OCI-LY7 (cell line): Measurements from ENCODE around the gene MYO16. TPM values are rescaled to one million over a fixed set of nuclear protein-coding genes. Genes with fewer than 3 reads are reported as not detected.
"Not testable (repeated sequence)": the region's sequence is repeated elsewhere in the genome, so short reads cannot be mapped to it uniquely, and the experiment has no call there.

ENCODE experiments used
- BruUV-seq: library from RNA; stranded (reverse); fragments of 400-500 nt; replicated peaks from 2 replicates; lab custom pipeline; 2021; lab: Mats Ljungman, UMichigan
- CTCF ChIA-PET: fragments of 300-600 bp; sonication (Branson Sonifier 250); formaldehyde crosslinking; loops from one replicate; lab custom pipeline; 2022; ENCODE audit warnings: antibody characterized with exemption; ENCODE audit not compliant: unreplicated experiment; lab: Charles Lee
- POLR2A ChIA-PET: fragments of 300-600 bp; sonication (Branson Sonifier 250); formaldehyde crosslinking; loops from one replicate; lab custom pipeline; 2022; ENCODE audit warnings: antibody characterized with exemption; lab: Charles Lee
- DNase-seq: peaks from one replicate; pipeline ENCODE4 v3.0.0-alpha.2; 2015; ENCODE audit warnings: low spot score
- H2AFZ ChIP-seq: fragments of 200-600 bp; sonication (generic), shearing (Covaris generic); 2 replicates; pipeline ENCODE4 v1.6.1; 2014; ENCODE audit warnings: mild to moderate bottlenecking, antibody characterized with exemption, low read length, moderate library complexity
- H3K27ac ChIP-seq: fragments of 200-600 bp; sonication (generic); 2 replicates; pipeline ENCODE4 v1.5.1; 2014; ENCODE audit warnings: mixed run types, low read depth, mild to moderate bottlenecking, moderate library complexity, low read length, inconsistent platforms; ENCODE audit not compliant: poor library complexity, severe bottlenecking
- H3K36me3 ChIP-seq: fragments of 200-600 bp; sonication (generic); 2 replicates; pipeline ENCODE4 v1.6.1; 2014; ENCODE audit warnings: mild to moderate bottlenecking, antibody characterized with exemption, low read length, moderate library complexity, mixed read lengths; ENCODE audit not compliant: insufficient read depth
- H3K4me1 ChIP-seq: fragments of 200-600 bp; sonication (generic); 2 replicates; pipeline ENCODE4 v1.5.1; 2014; ENCODE audit warnings: mild to moderate bottlenecking, low read length; ENCODE audit not compliant: insufficient read depth, poor library complexity, severe bottlenecking
- H3K4me2 ChIP-seq: fragments of 200-600 bp; sonication (generic); 2 replicates; pipeline ENCODE4 v1.6.1; 2014; ENCODE audit warnings: mild to moderate bottlenecking, low read length
- H3K4me3 ChIP-seq: fragments of 200-600 bp; sonication (generic); 2 replicates; pipeline ENCODE4 v1.5.1; 2014; ENCODE audit warnings: mild to moderate bottlenecking, low read depth, low read length; ENCODE audit not compliant: poor library complexity, severe bottlenecking
- H3K79me2 ChIP-seq: fragments of 200-600 bp; sonication (generic); 2 replicates; pipeline ENCODE4 v1.6.1; 2016; ENCODE audit warnings: low read depth, mild to moderate bottlenecking, low read length, moderate library complexity, mixed read lengths; ENCODE audit not compliant: insufficient read depth
- H3K9me2 ChIP-seq: fragments of 200-600 bp; sonication (generic); 2 replicates; pipeline ENCODE4 v1.6.1; 2016; ENCODE audit warnings: mild to moderate bottlenecking, low read length, mixed read lengths; ENCODE audit not compliant: insufficient read depth
- H3K9me3 ChIP-seq: fragments of 200-600 bp; sonication (generic); 2 replicates; pipeline ENCODE4 v1.6.1; 2014; ENCODE audit warnings: mild to moderate bottlenecking, mixed run types, low read length, mixed read lengths
- H4K20me1 ChIP-seq: fragments of 200-600 bp; sonication (generic); 2 replicates; pipeline ENCODE4 v1.6.1; 2014; ENCODE audit warnings: mild to moderate bottlenecking, antibody characterized with exemption, low read length, moderate library complexity, mixed read lengths; ENCODE audit not compliant: insufficient read depth
- CTCF ChIP-seq: fragments of 200-600 bp; sonication (generic); conservative IDR thresholded peaks from 2 replicates; pipeline ENCODE4 v1.5.1; 2014; ENCODE audit warnings: mild to moderate bottlenecking, antibody characterized with exemption, low read length, moderate library complexity, mixed read lengths
- EZH2phosphoT487 ChIP-seq: fragments of 200-600 bp; sonication (generic); IDR thresholded peaks from 2 replicates; pipeline ENCODE4 v1.6.1; 2018; ENCODE audit warnings: low read depth, borderline replicate concordance, mild to moderate bottlenecking, mixed run types, antibody characterized with exemption, low read length, moderate library complexity, mixed read lengths
- intact Hi-C: fragments of 100-400 bp; cut with micrococcal nuclease; formaldehyde crosslinking; loops from one replicate; pipeline ENCODE4 v1.10.0; 2022; ENCODE audit not compliant: unreplicated experiment
- total RNA-seq, 2 experiments: library from RNA; depleted of rRNA in 1 of 2; stranded (reverse); fragments of >200 nt in 1 of 2; shearing (Covaris generic) in 1 of 2; gene quantifications; 2 replicates each; pipeline ENCODE4 v1.2.3, GENCODE V29; 2014 to 2022

Gene MYO16
- total RNA-seq, 2 experiments from 2014 or later: 0.06 TPM; not detected in 1

- H3K4me3 ChIP-seq: no peak overlapping the region
- H2AFZ ChIP-seq: no peak overlapping the region
- no peaks in the 10 kb centered on the region for H4K20me1 ChIP-seq
- H3K9me2 ChIP-seq: no peaks in the 10 kb centered on the region
- H3K79me2 ChIP-seq: no peaks in the 10 kb centered on the region
- BruUV-seq: no TSS peak
- H3K4me2 ChIP-seq: no peak overlapping the region
- no peaks in the 10 kb centered on the region for H3K36me3 ChIP-seq
- no peaks in the 10 kb centered on the region for H3K4me1 ChIP-seq
- H3K27ac ChIP-seq: no peak overlapping the region
- no peaks in the 10 kb centered on the region for H3K9me3 ChIP-seq
- TF ChIP-seq EZH2phosphoT487 (no peak), CTCF (no peak)
- ChIA-PET CTCF (no interaction called here), POLR2A (no interaction called here)
- intact Hi-C loops: no loop called here
- no peak for DNase-seq
Observed at GRCh38 chr13:109090796-109091195, 461.4 kb downstream of the MYO16 start.

GRCh38 chr13:109091249-109091648 lies 461.8 kb downstream of the MYO16 start:
- intact Hi-C loops: no loop called here

GRCh38 chr13:109092186-109092585 lies 462.8 kb downstream of the MYO16 start:
- H3K36me3 ChIP-seq, CTCF ChIA-PET, BruUV-seq, H3K4me3 ChIP-seq, H4K20me1 ChIP-seq, POLR2A ChIA-PET, H3K4me1 ChIP-seq, H3K9me2 ChIP-seq, H3K27ac ChIP-seq, H3K79me2 ChIP-seq, H3K4me2 ChIP-seq, H2AFZ ChIP-seq, DNase-seq, intact Hi-C loops, H3K9me3 ChIP-seq: not testable (repeated sequence)

More at GRCh38 chr13:109091249-109091648, 461.8 kb downstream of the MYO16 start:
- POLR2A ChIA-PET: no interaction called here
- CTCF ChIA-PET: no interaction called here
- no peak for DNase-seq
- H3K79me2 ChIP-seq: no peaks in the 10 kb centered on the region
- H4K20me1 ChIP-seq: no peaks in the 10 kb centered on the region
- H3K36me3 ChIP-seq: no peaks in the 10 kb centered on the region
- H3K4me1 ChIP-seq: no peaks in the 10 kb centered on the region
- H2AFZ ChIP-seq: no peak overlapping the region
- no peak for TF ChIP-seq EZH2phosphoT487
- TF ChIP-seq CTCF: no peak
- no peaks in the 10 kb centered on the region for H3K9me3 ChIP-seq
- H3K4me2 ChIP-seq: no peak overlapping the region
- no peak overlapping the region for H3K27ac ChIP-seq
- no peaks in the 10 kb centered on the region for H3K9me2 ChIP-seq
- no TSS peak for BruUV-seq
- H3K4me3 ChIP-seq: no peak overlapping the region
